Endothelial cell of umbilical vein (primary cell): ENCODE data around the gene CPNE5. TPM values are rescaled to one million over a fixed set of nuclear protein-coding genes. Genes with fewer than 3 reads are reported as not detected.

Experiments used
- BruUV-seq: library from RNA; stranded (reverse); fragments of 400-500 nt; replicated peaks from 2 replicates; lab custom pipeline; 2021; lab: Mats Ljungman, UMichigan
- CTCF ChIA-PET: fragments of 300-600, 350-600 bp; sonication (Branson Sonifier 250); formaldehyde crosslinking; loops from one replicate; lab custom pipeline; 2021; ENCODE audit warnings: antibody characterized with exemption, inconsistent platforms; lab: Charles Lee
- POLR2A ChIA-PET: fragments of 300-600, 350-600 bp; sonication (Branson Sonifier 250); formaldehyde crosslinking; loops from one replicate; lab custom pipeline; 2021; ENCODE audit warnings: antibody characterized with exemption, inconsistent platforms; lab: Charles Lee
- DNase-seq: peaks from one replicate; pipeline ENCODE4 v3.0.0-alpha.2; 2011; ENCODE audit warnings: low read depth, low spot score
- FAIRE-seq: peaks from 2 replicates; lab custom pipeline; 2011; peaks lifted over from hg19 to GRCh38; lab: Jason Lieb, UNC
- H2AFZ ChIP-seq: 2 replicates; pipeline ENCODE4 v1.6.0; 2012; ENCODE audit warnings: low read depth, low read length, control low read depth, inconsistent platforms
- H3K27ac ChIP-seq: 2 replicates; pipeline ENCODE4 v1.5.1; 2011; ENCODE audit warnings: low read depth, mild to moderate bottlenecking, control low read depth, low read length, moderate library complexity; ENCODE audit not compliant: insufficient read depth
- H3K27me3 ChIP-seq, 2 experiments: 2 replicates each; pipeline versions ENCODE4 v1.6.0 to v1.6.1; 2011; ENCODE audit warnings: low read length in 2 of 2, mixed read lengths in 1 of 2; ENCODE audit not compliant: control insufficient read depth in 2 of 2, insufficient read depth in 2 of 2
- H3K36me3 ChIP-seq, 2 experiments: 2 replicates in 1 of 2; 3 replicates in 1 of 2; pipeline ENCODE4 v1.5.1; 2011; ENCODE audit warnings: low read length in 2 of 2, mild to moderate bottlenecking in 1 of 2, moderate library complexity in 1 of 2; ENCODE audit not compliant: control insufficient read depth in 2 of 2, insufficient read depth in 2 of 2; ENCODE audit errors: extremely low read depth in 1 of 2
- H3K4me1 ChIP-seq: 3 replicates; pipeline ENCODE4 v1.5.1; 2011; ENCODE audit warnings: mild to moderate bottlenecking, low read length; ENCODE audit not compliant: control insufficient read depth, insufficient read depth; ENCODE audit errors: extremely low read depth
- H3K4me2 ChIP-seq: 2 replicates; pipeline ENCODE4 v1.6.1; 2011; ENCODE audit warnings: low read length, control low read depth, mixed read lengths; ENCODE audit not compliant: insufficient read depth
- H3K4me3 ChIP-seq, 3 experiments: fragments of 200-600 bp in 1 of 3; sonication (generic), shearing (Covaris generic) in 1 of 3; replicated peaks in 1 of 3; 2 replicates each; pipeline ENCODE4 v1.5.1; 2011 to 2016; ENCODE audit warnings: control low read depth in 3 of 3, low read length in 3 of 3, mild to moderate bottlenecking in 2 of 3, inconsistent platforms in 1 of 3, low read depth in 1 of 3, moderate library complexity in 1 of 3; ENCODE audit not compliant: insufficient read depth in 1 of 3
- H3K79me2 ChIP-seq: 2 replicates; pipeline ENCODE4 v1.6.0; 2012; ENCODE audit warnings: low read length, inconsistent platforms; ENCODE audit not compliant: control insufficient read depth, insufficient read depth
- H3K9ac ChIP-seq: replicated peaks from 2 replicates; pipeline ENCODE3; 2011; ENCODE audit warnings: low read length, control low read depth; ENCODE audit not compliant: insufficient read depth; ENCODE audit errors: extremely low read depth
- H3K9me1 ChIP-seq: replicated peaks from 3 replicates; pipeline ENCODE4 v1.6.0; 2011; ENCODE audit warnings: mild to moderate bottlenecking, low read length; ENCODE audit not compliant: control insufficient read depth, insufficient read depth; ENCODE audit errors: extremely low read depth
- H3K9me3 ChIP-seq: replicated peaks from 2 replicates; pipeline ENCODE4 v1.5.1; 2012; ENCODE audit warnings: low read length, inconsistent platforms; ENCODE audit not compliant: control insufficient read depth, insufficient read depth
- H4K20me1 ChIP-seq: replicated peaks from 2 replicates; pipeline ENCODE3; 2011; ENCODE audit warnings: mild to moderate bottlenecking, low read length; ENCODE audit not compliant: control insufficient read depth, insufficient read depth; ENCODE audit errors: extremely low read depth
- CTCF ChIP-seq, 2 donors: IDR thresholded peaks; 1 replicate in 1 of 2; 2 replicates in 1 of 2; pipeline ENCODE4 v1.5.1; 2011; ENCODE audit warnings: low read length in 2 of 2, mild to moderate bottlenecking in 2 of 2, moderate library complexity in 2 of 2, control low read depth in 1 of 2, inconsistent platforms in 1 of 2, low read depth in 1 of 2; ENCODE audit not compliant: insufficient read depth in 1 of 2; ENCODE audit errors: extremely low read depth in 1 of 2
- GATA2 ChIP-seq: IDR thresholded peaks from 2 replicates; pipeline ENCODE4 v1.7.0; 2011; ENCODE audit warnings: low read depth, mild to moderate bottlenecking, moderate library complexity, mixed read lengths, low read length; ENCODE audit not compliant: insufficient read length, insufficient read depth
- MYC ChIP-seq: IDR thresholded peaks from one replicate; pipeline ENCODE4 v1.6.1; 2011; ENCODE audit warnings: mild to moderate bottlenecking, low read depth, low read length
- POLR2A ChIP-seq: IDR thresholded peaks from 2 replicates; pipeline ENCODE4 v1.6.1; 2012; ENCODE audit warnings: low read depth, mild to moderate bottlenecking, control low read depth, low read length
- POLR2AphosphoS5 ChIP-seq: IDR thresholded peaks from 2 replicates; pipeline ENCODE4 v1.6.1; 2012; ENCODE audit warnings: low read depth, mild to moderate bottlenecking, control low read depth, low read length, moderate library complexity; ENCODE audit not compliant: insufficient read depth
- dilution Hi-C: fragments of 300-500 bp; cut with MboI; formaldehyde crosslinking; loops from one replicate; pipeline ENCODE4 v1.15.0; 2019; ENCODE audit warnings: low sequenced_read_pairs; ENCODE audit not compliant: extremely low pct_ligation_motif_present
- intact Hi-C: fragments of 100-400 bp; cut with micrococcal nuclease; formaldehyde crosslinking; loops from one replicate; pipeline ENCODE4 v1.10.0; 2022
- polyA plus RNA-seq, 4 experiments: library from polyadenylated mRNA; depleted of rRNA in 3 of 4; stranded (reverse) in 3 of 4; unstranded in 1 of 4; fragments of >200 nt; gene quantifications; 2 replicates each; pipeline versions ENCODE4 v1.2.1 to v1.2.3, GENCODE V29; 2011 to 2012; ENCODE audit warnings: missing spikeins in 1 of 4
- total RNA-seq: library from RNA; stranded (reverse); gene quantifications from 2 replicates; pipeline ENCODE4 v1.2.3, GENCODE V29; 2021
- TF ChIP-seq, protein P1 (sequence below): IDR thresholded peaks from 2 replicates; pipeline ENCODE4 v1.6.1; 2011; ENCODE audit not compliant: insufficient read depth, insufficient read length

The CPNE5 gene
- total and polyA plus RNA-seq, 2 donors (not counting 3 experiments of a cell fraction or from before 2014, with no cell fraction given), result 18.8 to 49.4 TPM

DNA sequence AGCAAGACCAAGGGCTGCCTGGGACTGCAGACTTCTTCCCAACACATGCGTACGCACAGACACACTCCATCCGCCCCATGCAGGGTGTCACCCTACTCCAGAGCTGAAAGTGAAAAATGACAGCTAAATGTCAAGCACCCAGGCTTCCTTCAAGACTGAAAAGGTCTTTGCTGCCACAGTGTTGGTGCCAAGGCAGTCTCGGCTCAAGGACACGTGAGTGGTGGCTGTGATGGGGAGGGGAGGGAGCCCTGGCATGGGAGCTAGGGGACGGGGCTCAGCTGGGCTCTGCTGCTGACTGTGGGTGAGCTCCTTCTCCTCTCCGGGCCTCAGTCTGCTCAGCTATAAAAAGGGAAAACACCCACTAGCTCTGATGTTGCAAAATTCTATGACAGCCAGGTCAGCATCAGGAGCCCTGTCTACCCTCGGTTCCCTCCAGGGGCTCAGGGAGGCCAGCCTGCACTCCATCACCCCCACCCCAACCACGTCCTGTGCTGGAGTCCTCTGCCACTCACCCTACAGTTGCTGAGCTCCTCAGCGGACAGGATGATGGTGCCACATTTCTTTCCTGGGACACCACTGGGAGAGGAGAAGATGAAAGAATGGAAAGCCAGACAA is 47.6 kb downstream of the CPNE5 start:
- H4K20me1 ChIP-seq, result no peaks in the 10 kb centered on the region
- H3K79me2 ChIP-seq, result no peaks in the 10 kb centered on the region
- no TSS peak for BruUV-seq
- no peak overlapping the region for H3K27ac ChIP-seq
- DNase-seq (no peak), FAIRE-seq (no peak)
- intact Hi-C loops, result no loop called here
- no peaks in the 10 kb centered on the region for H3K9me3 ChIP-seq
- H3K36me3 ChIP-seq, result peaks cover 0 to 14% of the 10 kb centered on the region in 2 experiments
- ChIA-PET POLR2A (no interaction called here), CTCF (interaction anchor here (1.0 to 2.1 kb wide), 4 partner anchors 9 to 33 kb away, joined by 5 to 9 read pairs (median 6); no protein-coding TSS in a partner anchor)
- no peaks in the 10 kb centered on the region for H3K27me3 ChIP-seq
- TF ChIP-seq POLR2A, result no peak
- H3K4me3 ChIP-seq, result no peak overlapping the region
- no peak overlapping the region for H2AFZ ChIP-seq
- H3K4me1 ChIP-seq, result peaks cover 4% of the 10 kb centered on the region
- H3K9ac ChIP-seq, result no peak overlapping the region
- dilution Hi-C loops, result no loop called here
- no peaks in the 10 kb centered on the region for H3K9me1 ChIP-seq
- no peak overlapping the region for H3K4me2 ChIP-seq

DNA sequence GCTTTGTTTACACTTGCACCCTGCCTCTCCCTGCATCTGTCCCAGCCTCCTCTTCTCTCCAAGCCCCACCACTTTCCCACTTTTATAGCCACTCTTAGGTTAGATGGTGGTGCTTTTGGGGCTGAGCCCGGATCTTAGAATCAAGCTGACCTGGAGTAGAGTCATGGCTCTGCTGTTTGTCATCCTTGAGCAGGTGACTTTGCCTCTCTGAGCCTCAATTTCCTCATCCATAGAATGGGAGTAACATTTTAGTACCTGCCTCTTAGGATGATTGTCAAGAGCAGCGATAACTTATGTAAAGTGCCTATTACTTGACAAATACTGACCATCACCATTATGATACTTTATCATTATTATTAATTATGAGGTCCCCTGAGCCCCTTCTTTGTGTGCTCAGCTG is 48.2 kb downstream of the CPNE5 start:
- CTCF ChIA-PET, result interaction anchor here (1.0 to 2.1 kb wide), 6 partner anchors 9 to 61 kb away, joined by 4 to 9 read pairs (median 6); no protein-coding TSS in a partner anchor
- dilution Hi-C loops, result no loop called here
- Histone ChIP-seq H4K20me1 (no peaks in the 10 kb centered on the region), H3K9me1 (no peaks in the 10 kb centered on the region), H3K4me3 (no peak overlapping the region), H3K36me3 (peaks cover 0 to 14% of the 10 kb centered on the region in 2 experiments), H3K9ac (no peak overlapping the region), H3K27me3 (no peaks in the 10 kb centered on the region), H3K4me1 (peaks cover 4% of the 10 kb centered on the region), H3K4me2 (no peak overlapping the region), H2AFZ (no peak overlapping the region), H3K79me2 (no peaks in the 10 kb centered on the region), H3K9me3 (no peaks in the 10 kb centered on the region), H3K27ac (no peak overlapping the region)
- no peak for DNase-seq
- POLR2A ChIA-PET, result no interaction called here
- TF ChIP-seq MYC, result no peak
- no peak for TF ChIP-seq POLR2A
- no peak for TF ChIP-seq CTCF (IDR thresholded peaks at IDR 0.05; ENCODE audit: extremely low read depth in 1 of 2, insufficient read depth in 1 of 2, low read depth in 1 of 2, low read length in 2 of 2)
- no peak for TF ChIP-seq GATA2
- TF ChIP-seq, protein P1, sequence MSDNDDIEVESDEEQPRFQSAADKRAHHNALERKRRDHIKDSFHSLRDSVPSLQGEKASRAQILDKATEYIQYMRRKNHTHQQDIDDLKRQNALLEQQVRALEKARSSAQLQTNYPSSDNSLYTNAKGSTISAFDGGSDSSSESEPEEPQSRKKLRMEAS, result no peak
- no peak for TF ChIP-seq POLR2AphosphoS5
- BruUV-seq, result no TSS peak
- intact Hi-C loops, result no loop called here
- no peak for FAIRE-seq
